Limb (tissue), 2 donors: ENCODE results near the gene SLAMF1.
"Not testable (repeated sequence)": the region's sequence is repeated elsewhere in the genome, so short reads cannot be mapped to it uniquely, and the experiment has no call there.

Source experiments
- DNase-seq, 2 donors: peaks; one replicate each; pipeline ENCODE4 v3.0.0-alpha.2; 2016; ENCODE audit errors: extremely low spot score in 2 of 2

The SLAMF1 gene, protein sequence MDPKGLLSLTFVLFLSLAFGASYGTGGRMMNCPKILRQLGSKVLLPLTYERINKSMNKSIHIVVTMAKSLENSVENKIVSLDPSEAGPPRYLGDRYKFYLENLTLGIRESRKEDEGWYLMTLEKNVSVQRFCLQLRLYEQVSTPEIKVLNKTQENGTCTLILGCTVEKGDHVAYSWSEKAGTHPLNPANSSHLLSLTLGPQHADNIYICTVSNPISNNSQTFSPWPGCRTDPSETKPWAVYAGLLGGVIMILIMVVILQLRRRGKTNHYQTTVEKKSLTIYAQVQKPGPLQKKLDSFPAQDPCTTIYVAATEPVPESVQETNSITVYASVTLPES

DNA sequence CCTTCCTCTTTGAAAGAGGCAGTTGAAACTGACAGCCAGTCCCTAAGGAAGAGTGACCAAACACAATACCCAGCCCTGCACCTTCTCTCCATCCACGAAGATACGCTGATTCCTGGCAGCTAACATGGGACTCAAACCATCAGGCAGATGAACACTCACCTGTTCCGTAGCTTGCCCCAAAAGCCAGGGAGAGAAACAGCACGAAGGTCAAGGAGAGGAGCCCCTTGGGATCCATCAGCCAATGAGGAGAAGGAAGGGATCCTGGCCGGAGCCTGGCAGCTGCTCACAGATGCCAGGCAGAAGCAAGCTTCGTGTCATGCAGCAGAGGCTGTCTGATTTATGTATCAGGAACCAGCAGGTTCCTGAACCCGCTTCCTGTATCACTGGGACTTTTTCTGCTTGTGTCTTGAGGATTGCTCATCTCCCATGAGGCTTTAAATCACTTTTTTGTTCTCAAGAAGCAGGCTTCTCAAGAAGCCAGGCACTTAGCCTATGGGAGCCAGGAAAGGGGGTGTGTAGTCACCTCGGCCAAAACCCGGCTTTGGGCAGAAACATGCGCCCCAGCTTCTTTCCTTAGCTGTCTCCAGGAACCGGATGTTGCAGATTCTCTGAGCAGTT lies at the start of gene SLAMF1:
SLAMF1 (minus strand) TSS at position 334 of the 618 bp plus-strand sequence; CDS start at position 235, 99 bp downstream.
- DNase-seq = no peak

DNA sequence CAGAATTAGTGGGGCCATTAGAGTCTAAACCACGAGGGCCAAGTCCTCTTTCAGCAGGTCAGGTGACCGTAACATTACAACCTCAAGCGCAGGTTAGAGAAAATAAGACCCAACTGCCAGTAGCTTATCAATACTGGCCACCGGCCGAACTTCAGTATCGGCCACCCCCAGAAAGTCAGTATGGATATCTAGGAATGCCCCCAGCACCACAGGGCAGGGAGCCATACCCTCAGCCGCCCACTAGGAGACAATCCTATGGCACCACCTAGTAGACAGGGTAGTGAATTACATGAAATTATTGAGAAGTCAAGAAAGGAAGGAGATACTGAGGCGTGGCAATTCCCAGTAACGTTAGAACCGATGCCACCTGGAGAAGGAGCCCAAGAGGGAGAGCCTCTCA lies 45.5 kb upstream of the SLAMF1 start:
- not testable (repeated sequence) for DNase-seq

DNA sequence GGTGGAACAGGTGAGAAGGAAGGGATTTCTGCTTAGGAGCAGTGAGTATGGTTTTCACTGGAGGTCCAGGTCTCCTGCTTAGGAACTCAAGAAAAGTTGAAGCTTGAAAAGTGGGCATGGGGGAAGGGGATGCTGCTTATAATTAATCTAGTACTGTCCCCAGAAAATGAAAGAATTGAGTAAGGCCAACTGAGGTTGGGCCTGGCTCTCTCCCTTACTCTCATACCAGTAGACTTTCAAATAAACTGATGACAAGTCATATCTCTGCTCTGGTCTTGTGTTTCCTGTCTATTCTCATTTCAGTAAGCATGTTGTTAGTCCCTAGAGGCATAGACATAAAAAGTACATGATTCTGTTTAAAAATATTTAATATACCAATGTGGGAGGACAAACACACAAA lies 38.4 kb upstream of the SLAMF1 start:
- DNase-seq = no peak

DNA sequence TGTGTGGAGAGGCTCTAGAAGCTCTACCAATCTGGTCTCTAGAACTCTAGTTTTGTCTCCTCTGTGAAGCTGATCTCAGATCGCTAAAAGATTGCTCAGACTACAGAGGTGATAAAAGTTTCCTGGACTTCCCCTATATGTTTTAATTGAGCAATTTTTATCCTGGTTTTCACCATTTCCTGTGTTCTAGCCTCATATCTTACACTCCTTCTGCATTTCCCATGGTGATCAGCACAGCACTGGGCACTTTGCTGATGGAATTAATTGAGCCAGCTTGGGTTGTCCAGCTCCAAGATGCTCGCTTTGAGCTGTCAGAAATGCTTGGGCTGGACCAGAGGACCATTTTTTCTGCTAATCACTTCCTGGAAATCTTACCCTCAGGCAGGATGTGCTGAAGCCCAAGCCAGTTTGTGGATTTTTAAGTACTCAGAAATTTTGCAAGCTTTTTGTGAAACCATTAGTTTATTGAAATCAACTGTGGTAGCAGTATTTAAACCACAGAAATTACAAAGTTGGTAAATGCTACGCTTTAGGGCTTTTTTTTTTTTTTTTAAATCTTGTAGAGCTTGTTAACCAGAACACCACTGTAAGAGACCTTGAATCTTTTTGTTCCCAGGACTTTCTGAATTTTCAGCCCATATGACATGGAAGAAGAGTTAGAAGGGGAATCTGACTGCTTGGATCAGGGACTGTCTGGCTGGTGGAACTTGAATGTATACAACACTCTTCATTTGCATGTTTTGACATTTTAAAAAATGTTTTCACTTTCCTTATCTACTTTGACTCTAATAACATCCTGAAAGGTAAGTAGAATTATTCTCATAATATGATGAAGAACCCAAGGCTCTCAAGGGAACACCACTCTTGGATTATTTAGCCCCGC lies 36.4 kb upstream of the SLAMF1 start:
- DNase-seq = no peak

DNA sequence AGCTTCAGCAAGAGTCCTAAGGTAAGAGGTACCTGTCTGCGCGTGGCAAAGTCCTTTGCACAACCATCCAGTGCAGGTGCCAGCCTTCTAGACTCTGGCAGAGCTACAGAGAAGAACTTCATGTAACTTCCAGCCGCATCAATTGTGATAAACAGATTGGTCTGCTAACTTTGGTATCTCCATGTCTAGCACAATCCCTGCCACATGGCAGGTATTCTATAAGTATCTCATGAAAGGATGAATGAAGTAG lies 35.0 kb upstream of the SLAMF1 start:
- DNase-seq = no peak

DNA sequence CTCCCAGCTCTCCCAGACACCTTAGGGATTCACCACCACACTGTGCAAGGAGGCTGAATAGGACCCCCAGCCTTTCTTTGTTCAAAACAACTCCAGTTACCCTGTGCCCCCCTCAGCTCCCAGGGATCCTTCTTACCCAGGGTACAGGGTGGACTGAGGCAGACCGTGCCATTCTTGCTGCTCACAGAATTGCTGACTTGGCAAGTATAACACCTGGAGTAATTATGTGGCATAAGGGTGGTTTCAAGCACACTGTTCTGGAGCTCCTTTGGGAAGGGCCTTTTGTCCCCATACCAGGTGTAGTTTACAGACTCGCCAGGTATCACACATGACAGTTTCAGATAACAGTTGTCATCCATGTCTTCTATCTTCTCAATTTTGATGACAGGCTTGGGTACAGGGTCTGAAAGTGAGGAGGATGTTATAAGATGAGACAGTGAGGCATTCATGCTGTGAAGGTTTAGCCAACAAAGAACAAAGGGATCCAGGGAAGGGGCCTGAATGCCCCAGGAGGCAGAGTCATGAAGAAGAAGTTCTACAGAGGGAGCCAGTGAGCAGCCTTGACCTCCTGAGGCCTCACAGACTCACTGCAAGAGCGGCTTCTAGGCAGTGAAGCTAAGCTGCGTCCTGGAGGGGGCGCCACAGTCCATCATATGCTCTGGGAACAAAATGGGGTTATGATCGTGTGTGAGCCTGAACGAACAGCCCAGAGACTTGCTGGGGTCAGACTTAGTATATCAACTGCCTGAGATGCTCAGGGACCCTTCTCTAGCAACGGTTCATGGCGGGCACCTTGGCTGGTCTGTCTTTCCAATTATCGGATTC lies 34.4 kb upstream of the SLAMF1 start:
- peak; percentile 10 to 63 for DNase-seq

DNA sequence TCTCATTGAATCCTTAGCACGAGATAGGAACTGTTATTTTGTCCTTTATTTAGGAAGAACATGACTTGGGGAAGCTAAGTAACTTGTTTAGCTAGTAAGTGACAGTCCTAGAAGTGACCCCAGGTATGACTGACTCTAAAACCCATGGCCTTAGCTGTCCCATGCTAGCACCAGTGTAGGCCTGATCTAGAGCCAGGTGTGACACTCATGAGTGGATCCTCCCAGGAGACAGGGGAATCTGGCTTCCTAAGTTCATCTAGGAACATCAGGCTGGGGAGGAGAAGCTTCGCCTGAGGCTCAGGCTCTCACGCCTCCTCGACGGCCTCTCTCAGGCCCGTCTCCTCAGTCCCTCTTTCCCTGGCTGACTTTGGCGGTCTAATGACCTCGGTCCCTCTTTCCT lies 33.6 kb upstream of the SLAMF1 start:
- no peak for DNase-seq

DNA sequence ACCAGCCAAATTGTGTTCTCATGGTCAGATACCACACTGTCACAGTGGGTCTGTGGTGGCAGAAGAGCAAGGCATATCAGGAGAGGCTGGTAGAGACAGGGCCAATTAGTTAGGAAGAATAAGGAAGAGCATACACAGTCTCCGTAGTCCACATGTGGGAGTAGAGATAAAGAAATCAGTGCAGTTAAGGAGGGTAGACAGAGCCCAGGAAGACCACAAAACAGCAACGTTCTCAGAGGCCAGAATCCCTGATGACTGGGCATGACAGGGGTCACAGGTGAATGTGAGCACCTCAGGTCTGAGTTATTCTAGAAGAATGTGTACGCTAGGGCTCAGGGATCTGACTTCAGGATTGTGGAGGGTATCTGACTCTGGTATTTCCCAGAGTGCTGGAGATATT lies 33.0 kb upstream of the SLAMF1 start:
- no peak for DNase-seq

DNA sequence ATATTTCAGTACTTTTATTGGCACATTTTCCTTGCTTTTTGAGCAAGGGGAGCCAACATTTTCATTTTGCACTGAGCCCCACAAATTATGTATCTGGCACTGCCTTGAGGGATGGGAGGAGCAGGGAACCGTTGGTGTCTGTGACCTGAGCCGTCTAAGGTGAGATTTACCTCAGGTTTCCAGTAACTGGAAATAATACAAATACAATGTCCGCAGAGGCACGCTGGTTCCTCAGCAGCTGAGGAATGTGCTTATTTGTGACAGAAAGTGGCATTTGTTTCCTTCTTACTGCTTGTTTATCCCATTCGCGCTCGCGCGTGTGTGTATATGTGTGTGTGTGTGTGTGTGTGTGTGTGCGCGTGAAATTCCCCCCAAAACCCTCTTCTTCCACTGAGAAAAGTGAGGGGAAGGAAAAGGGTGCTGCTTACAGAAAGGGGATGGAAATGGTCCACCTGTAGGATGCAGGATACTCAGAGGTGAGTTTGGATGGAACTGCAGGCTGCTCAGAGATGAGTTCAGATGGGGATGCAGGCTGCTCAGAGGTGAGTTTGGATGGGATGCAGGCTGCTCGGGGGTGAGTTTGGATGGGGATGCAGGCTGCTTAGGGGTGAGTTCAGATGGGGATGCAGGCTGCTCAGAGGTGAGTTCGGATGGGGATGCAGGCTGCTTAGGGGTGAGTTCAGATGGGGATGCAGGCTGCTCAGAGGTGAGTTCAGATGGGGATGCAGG lies 30.2 kb upstream of the SLAMF1 start:
- DNase-seq = no peak

DNA sequence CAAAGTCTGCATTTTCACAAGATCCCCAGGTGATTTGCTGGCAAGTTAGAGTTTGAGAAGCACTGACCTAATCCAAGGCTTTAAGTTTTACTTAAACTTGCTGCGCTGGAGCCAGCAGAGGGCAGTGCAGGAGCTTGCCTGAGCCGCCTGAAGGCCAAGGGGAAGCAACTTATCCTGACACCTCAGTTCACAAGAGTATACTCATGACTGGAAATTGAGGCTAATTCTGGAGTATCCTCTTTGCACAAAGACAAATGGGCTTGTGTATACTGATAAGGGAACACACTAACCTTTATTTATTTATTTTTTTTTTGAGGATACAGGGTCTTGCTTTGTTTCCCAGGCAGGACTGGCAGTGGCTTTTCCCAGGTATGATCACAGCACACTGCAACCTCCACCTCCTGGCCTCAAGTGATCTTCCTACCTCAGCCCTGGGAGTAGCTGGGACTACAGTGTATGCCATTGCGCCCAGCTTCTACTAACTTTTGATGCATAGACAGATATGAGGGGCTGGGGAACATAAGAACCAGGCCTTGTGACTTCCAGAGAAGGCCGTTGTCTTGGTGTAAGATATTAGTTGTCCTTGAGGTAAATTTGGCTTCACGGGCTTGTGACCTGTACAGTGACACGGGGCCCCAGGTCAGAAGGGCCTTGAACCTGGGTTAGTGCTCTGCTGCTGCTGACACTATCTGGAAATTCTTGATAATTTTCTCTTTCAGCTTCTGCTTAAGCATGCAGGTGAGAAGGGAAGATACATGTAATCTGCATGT lies 29.0 kb upstream of the SLAMF1 start:
- DNase-seq = peak; percentile 55 to 72

DNA sequence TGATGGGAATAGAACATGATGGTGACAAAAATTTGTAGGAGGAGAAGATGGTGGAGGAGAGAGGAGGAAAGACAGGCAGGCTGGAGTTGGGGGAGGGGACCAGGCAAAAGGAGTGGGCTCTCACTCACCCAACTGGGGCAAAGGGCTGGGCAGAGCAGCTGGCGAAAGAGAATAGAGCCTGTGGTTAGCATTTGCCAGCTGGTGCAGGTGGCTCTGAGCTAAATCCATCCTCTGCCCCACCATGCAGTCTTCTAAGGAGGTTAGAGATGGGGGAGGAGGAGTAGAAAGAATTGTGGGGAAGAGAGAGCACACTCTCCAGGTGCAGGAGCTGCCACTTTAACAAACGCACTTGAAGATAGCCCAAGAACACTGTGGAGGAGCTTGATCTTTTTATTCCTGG lies 27.6 kb upstream of the SLAMF1 start:
- DNase-seq = no peak

DNA sequence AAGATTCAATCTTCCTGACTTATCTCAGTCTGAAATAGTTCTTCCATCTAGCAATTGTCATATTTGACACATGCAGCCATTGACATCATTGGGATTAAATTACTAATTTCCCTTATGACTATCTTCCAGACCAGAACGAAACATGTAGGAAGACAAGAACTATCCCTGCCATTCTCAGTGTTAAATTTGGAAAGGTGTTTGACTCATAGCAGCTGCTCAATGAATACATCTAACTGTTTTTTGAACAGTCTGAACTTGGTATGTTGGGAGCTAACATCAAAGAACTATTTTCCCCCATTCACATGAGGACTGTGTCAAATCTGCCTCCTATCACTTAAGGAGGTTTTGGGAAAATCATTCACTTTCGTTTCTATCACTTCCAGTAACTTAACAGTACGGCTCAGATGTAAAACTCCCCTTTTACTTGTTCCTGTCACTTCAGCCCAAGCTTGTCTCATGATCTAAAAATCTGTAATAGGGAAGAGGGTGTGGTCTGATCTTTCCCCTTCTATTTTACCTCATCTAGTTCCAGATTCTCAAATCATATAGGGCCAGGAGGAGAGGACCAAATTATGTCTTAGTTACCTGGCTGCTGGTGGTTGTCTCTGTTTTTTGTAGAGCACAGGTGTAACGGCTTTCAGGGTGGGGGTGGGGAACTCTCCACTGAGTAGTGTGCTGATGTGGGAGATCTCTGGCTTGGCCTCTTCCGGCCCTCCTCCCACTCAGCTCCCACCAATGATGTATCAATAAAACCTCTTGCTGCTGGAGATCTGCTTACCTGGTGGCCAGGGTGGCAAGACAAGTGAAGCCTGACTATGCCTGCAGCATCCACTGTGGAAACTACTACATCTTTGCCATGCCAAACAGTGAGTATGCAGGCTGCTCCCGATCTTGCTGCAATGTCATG lies 26.2 kb upstream of the SLAMF1 start:
- no peak for DNase-seq

DNA sequence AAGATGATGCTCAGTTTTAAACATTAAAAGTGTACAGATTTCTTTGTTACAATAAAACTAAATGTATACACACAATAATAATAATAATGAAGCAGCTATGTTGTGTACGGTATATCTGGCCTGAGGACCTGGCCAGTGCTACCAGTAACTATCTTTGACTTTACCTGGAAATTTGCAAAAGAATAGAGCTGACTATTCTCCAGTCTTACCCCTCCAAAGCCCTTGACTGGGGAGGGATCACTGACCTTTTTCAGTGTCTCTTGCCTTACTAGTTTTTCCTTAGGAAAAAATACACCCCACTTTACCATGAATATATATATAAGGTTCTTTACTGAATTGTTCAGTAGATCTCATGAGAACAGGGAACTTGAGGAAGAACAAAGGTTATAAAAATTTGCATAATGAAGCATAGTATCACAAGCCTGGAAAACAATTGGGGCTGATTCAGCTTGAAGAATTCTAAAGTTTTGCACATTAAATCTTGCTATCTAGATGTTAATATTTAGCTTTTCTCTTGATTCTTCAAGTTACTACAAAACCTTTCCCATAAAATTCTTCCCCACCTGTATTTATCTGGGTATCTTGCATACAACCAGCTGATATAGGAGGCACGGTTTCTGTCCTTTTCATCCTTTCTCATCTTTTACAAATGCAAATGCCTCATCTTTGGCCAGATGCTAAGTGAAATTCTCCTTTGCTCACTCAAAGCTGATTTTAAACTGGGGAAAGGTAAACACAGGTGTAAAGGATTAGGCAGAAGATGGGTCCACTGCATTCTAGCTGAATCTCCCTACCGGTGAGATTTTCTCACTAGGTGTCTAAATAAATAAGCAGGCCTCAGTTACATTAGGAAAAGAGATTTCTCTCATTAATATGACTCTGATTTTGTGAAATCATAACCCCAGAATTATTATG lies 25.0 kb upstream of the SLAMF1 start:
- no peak for DNase-seq

DNA sequence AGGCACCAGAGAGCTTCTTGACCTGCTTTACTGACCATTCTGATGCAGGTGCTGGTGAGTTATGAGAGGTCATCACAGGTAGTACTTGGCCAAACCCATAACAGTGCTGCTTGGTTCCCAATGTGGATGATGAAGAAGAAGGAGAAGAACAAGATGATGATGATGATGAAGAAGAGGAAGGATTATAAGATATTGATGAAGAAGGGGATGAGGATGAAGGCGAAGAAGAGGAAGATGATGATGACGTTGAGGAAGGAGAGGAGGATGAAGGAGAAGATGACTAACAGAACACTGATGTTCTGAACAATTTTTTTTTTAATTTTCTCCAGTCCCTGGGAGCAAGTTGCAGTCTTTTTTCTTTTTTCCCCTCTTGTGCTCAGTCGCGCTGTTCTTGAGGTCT lies 23.9 kb upstream of the SLAMF1 start:
- no peak for DNase-seq

DNA sequence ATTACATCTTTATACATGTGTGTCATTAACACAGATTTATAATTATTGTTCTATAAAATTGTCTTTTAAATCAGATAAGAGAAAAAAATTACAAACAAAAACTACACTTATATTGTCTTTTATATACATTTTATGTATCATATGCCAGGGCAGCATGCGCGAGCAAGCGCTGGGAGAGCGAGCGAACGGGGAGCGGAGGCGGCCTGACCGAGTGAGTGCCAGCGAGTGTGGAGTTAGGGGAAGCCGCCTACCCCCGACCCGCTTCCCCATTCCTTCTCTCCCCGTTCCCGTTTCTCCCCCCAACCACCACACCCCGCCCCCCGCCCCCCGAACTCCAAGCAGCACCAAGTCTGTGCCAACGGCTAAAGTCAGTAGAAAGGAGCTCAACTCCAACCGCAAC lies 23.0 kb upstream of the SLAMF1 start:
- DNase-seq = no peak

DNA sequence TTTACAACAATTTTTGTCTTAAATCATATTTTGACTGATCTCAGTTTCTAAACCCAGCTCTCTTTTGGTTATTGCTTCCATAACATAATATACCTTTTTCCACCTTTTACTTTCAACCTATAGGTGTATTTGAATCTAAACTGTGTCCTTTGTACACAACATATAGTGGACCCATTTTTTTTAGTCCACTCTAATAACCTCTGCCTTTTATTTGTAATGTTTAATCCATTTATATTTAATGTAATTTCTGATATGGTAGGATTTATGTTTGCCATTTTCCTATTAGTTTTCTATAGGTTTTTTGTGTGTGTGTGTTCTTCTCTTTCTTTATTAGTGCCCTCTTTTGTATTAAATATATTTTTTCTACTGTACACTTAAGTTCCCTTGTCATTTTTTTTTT lies 22.4 kb upstream of the SLAMF1 start:
- DNase-seq = no peak

DNA sequence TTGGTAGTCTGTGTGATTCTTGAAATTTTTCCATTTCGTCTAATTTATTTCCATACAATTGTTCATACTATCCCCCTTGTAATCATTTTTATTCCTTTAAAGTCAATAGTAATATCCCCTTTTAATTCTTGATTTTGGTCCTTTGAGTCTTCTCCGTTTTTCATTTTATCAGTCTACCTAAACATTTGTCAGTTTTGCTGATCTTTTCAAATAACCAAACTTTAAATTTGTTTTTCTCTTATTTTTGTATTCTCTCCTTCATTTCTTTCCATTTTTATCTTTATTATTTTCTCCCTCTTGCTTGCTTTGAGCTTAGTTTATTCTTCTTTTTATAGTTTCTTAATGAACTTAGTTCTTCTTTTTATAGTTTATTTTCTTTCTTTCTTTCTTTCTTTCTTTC lies 21.1 kb upstream of the SLAMF1 start:
- no peak for DNase-seq

DNA sequence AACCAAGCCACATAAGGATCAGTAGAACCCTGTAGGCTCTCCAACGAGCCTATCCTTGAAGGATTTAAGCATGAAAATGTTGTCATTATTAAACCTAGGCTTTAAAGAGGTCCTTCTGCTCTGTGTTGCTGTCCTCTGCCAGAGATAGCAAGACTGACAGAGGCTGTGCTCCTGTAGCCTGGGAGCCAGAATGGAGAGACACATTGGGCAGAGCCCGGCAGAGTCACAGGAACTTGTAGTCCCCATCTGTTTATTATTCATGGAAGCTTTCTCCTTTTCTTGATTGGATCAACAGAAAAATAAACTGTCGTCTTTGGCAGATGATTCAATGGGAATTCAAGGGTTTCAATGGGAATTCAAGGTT lies 19.2 kb upstream of the SLAMF1 start:
- DNase-seq = no peak
